ENCODE data around the gene CXCR6. TPM values are rescaled to one million over a fixed set of nuclear protein-coding genes. Genes with fewer than 3 reads are reported as not detected.

CXCR6 gene
- total RNA-seq, 1 experiment from 2014 or later, result not detected

- H3K18ac ChIP-seq (ENCODE audit: insufficient read length, low read depth, low read length), result no peak overlapping the region
- H3K14ac ChIP-seq (ENCODE audit: insufficient read depth, low read length), result no peak overlapping the region
- TF ChIP-seq CTCF (conservative IDR thresholded peaks at IDR 0.05), result no peak
- H2BK15ac ChIP-seq (ENCODE audit: low read depth, low read length), result no peak overlapping the region
- no peak overlapping the region for H3K4ac ChIP-seq (ENCODE audit: low read depth, low read length)
- no peak overlapping the region for H3K4me2 ChIP-seq (ENCODE audit: insufficient read depth, insufficient read length, low read length)
- H3K23ac ChIP-seq (ENCODE audit: insufficient read length, low read depth, low read length), result no peak overlapping the region
- no peaks in the 10 kb centered on the region for H3K79me2 ChIP-seq (ENCODE audit: insufficient read depth, low read length)
- H2BK20ac ChIP-seq (ENCODE audit: low read depth, low read length, poor library complexity, severe bottlenecking), result no peak overlapping the region
- H2BK120ac ChIP-seq (ENCODE audit: low read depth, low read length, poor library complexity, severe bottlenecking), result no peak overlapping the region
- no peaks in the 10 kb centered on the region; the same call in 1 of the 2 replicates for H3K4me1 ChIP-seq (ENCODE audit: insufficient read depth, low read length)
- H4K8ac ChIP-seq (replicated peaks; ENCODE audit: insufficient read length, low read depth, low read length), result no peak overlapping the region
- Mint-ChIP-seq H3K4me1 (peaks cover 7 to 10% of the 10 kb centered on the region in 2 experiments), H3K9me3 (no peaks in the 10 kb centered on the region), H3K36me3 (ENCODE audit: insufficient read depth in 1 of 3, low read depth in 3 of 3) (peaks cover 0 to 15% (median 4%) of the 10 kb centered on the region in 3 experiments; a peak in 4 of 7 replicates), H3K4me3 (no peak overlapping the region), H3K27ac (peak overlapping the region in 1 of 3 experiments; percentile 80; a peak in 1 of 7 replicates), H3K27me3 (ENCODE audit: low read depth) (peaks cover 29% of the 10 kb centered on the region)
- H2AK5ac ChIP-seq (ENCODE audit: insufficient read length, low read length), result no peak overlapping the region
- H3T11ph ChIP-seq (ENCODE audit: low read length), result no peak overlapping the region
- no peak overlapping the region for H2BK5ac ChIP-seq (ENCODE audit: insufficient read length, low read length)
- H2AFZ ChIP-seq (ENCODE audit: low read length), result no peak overlapping the region
- no peaks in the 10 kb centered on the region for H4K20me1 ChIP-seq (ENCODE audit: control insufficient read depth, insufficient read depth, insufficient read length)
- no peaks in the 10 kb centered on the region for H3K79me1 ChIP-seq (ENCODE audit: insufficient read depth, low read depth, low read length, poor library complexity, severe bottlenecking)
- H3K9ac ChIP-seq (ENCODE audit: extremely low read depth, insufficient read length, low read length), result no peak overlapping the region
- H4K91ac ChIP-seq (ENCODE audit: insufficient read length, low read depth, low read length), result no peak overlapping the region
- WGBS (ENCODE audit: extremely low coverage, insufficient read length, low lambda C conversion rate), result no CpG with 5 or more reads among the region's 13 CpGs
- no peak overlapping the region for H2BK12ac ChIP-seq (ENCODE audit: insufficient read length, low read depth, low read length)
- H3K27ac ChIP-seq (ENCODE audit: insufficient read length, low read depth, low read length), result no peak overlapping the region
- no peak overlapping the region for H3K56ac ChIP-seq (ENCODE audit: insufficient read length, low read depth, low read length)
- H4K5ac ChIP-seq (ENCODE audit: insufficient read length, low read depth, low read length), result no peak overlapping the region
- no peak for DNase-seq
- H3K27me3 ChIP-seq (ENCODE audit: insufficient read depth, low read length), result no peaks in the 10 kb centered on the region
- no peaks in the 10 kb centered on the region for H3K23me2 ChIP-seq (ENCODE audit: insufficient read length, low read depth, low read length, poor library complexity, severe bottlenecking)
- no peaks in the 10 kb centered on the region for H3K9me3 ChIP-seq (ENCODE audit: control insufficient read depth, low read depth, low read length)
Observed at GRCh38 chr3:45915518-45916231, 27.6 kb upstream of the CXCR6 start.

All from H9 (cell line).